ENCODE data around the gene TRPC4AP. TPM values are rescaled to one million over a fixed set of nuclear protein-coding genes. Genes with fewer than 3 reads are reported as not detected.

Gene TRPC4AP
- total and polyA plus RNA-seq, 7 donors: 24.0 to 61.8 (median 45.3) TPM

DNA sequence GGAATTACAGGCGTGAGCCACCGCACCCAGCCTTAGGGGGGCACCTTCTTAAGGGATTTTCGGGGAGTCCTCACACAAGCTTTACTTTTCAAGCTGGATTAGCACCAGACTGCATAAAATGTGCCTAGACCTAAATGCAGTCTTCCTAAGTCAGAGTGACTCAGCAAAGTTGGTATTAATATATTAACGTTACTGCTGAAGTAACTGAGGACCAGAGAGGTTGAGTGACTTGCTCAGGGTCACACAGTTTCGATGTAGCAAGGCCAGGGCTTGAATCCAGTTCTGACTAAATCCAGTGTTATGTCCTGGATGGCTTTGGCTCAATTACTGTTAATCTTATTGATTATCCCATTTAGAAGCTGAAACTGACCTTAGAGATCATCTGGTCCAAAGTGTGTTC is 41.1 kb upstream of the TRPC4AP start:
- WGBS, 2 donors: 92 to 94% methylated on average over 5 of the region's 5 CpGs
- no peaks in the 10 kb centered on the region for H3K4me1 ChIP-seq
- intact Hi-C loops (cut with DNase I): no loop called here
- no peak overlapping the region for H3K4me3 ChIP-seq
- H3K36me3 ChIP-seq: peaks cover 3 to 87% (median 41%) of the 10 kb centered on the region in 4 donors
- DNase-seq: no peak
- no peak for TF ChIP-seq POLR2AphosphoS5 (IDR thresholded peaks at IDR 0.05)
- TF ChIP-seq POLR2A (IDR thresholded peaks at IDR 0.05): no peak
- no peak for TF ChIP-seq EP300 (IDR thresholded peaks at IDR 0.05)
- TF ChIP-seq, protein P1, sequence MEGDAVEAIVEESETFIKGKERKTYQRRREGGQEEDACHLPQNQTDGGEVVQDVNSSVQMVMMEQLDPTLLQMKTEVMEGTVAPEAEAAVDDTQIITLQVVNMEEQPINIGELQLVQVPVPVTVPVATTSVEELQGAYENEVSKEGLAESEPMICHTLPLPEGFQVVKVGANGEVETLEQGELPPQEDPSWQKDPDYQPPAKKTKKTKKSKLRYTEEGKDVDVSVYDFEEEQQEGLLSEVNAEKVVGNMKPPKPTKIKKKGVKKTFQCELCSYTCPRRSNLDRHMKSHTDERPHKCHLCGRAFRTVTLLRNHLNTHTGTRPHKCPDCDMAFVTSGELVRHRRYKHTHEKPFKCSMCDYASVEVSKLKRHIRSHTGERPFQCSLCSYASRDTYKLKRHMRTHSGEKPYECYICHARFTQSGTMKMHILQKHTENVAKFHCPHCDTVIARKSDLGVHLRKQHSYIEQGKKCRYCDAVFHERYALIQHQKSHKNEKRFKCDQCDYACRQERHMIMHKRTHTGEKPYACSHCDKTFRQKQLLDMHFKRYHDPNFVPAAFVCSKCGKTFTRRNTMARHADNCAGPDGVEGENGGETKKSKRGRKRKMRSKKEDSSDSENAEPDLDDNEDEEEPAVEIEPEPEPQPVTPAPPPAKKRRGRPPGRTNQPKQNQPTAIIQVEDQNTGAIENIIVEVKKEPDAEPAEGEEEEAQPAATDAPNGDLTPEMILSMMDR (IDR thresholded peaks at IDR 0.05): no peak
- no peaks in the 10 kb centered on the region for H3K27me3 ChIP-seq
- H3K27ac ChIP-seq: no peak overlapping the region
- H3K9me3 ChIP-seq: no peaks in the 10 kb centered on the region

DNA sequence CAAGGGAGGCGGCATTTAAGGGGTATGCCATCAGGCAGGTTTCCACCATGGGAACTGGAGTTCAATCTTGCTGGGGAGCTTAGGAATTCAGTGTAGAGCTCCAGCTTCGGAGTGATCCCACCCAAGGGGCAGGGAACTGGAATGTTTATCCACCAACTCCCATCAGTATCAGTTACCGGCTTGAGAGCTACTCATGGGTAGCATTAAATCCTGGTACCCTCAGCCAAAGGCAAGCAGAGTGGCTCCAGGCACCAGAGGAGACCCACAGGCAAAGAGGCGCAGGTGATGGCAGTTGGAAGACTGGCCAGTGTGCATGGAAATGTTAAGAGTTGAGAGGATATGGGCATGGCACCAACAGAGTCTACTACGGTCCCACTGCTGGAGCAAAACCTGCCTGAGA is 40.4 kb upstream of the TRPC4AP start:
- 96 to 97% methylated on average over 5 of the region's 5 CpGs for WGBS, 2 donors
- Histone ChIP-seq H3K4me1 (no peaks in the 10 kb centered on the region), H3K27me3 (no peaks in the 10 kb centered on the region), H3K9me3 (no peaks in the 10 kb centered on the region), H3K4me3 (no peak overlapping the region), H3K27ac (no peak overlapping the region), H3K36me3 (peaks cover 3 to 80% (median 40%) of the 10 kb centered on the region in 4 donors)
- TF ChIP-seq POLR2AphosphoS5 (IDR thresholded peaks at IDR 0.05) (no peak), EP300 (IDR thresholded peaks at IDR 0.05) (no peak), POLR2A (IDR thresholded peaks at IDR 0.05) (no peak)
- TF ChIP-seq, protein P1 (IDR thresholded peaks at IDR 0.05): no peak
- no peak for DNase-seq
- intact Hi-C loops (cut with DNase I): no loop called here

DNA sequence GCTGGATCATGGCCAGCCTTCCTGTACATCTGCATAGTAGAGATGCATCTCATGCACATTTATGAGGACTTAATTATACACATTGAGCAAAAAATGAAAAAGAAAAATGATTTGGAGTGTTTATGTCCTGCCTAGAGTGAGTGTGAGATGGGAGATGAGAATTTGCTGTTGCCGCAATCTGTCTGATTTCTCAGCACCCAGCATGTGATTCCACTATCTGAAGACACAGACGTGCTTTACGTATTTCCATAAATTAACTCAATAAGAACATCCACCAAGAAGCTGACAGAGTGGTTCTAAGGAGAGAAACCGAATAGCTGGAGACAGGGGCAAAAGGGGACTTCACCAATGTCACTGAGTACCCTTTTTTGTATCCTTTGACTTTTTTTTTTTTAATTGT is 39.3 kb upstream of the TRPC4AP start:
- intact Hi-C loops (cut with DNase I): no loop called here
- TF ChIP-seq POLR2A (IDR thresholded peaks at IDR 0.05): no peak
- TF ChIP-seq, protein P1 (IDR thresholded peaks at IDR 0.05): no peak
- no peak for TF ChIP-seq EP300 (IDR thresholded peaks at IDR 0.05)
- no peak for TF ChIP-seq POLR2AphosphoS5 (IDR thresholded peaks at IDR 0.05)
- Histone ChIP-seq H3K36me3 (peaks cover 3 to 80% (median 32%) of the 10 kb centered on the region in 4 donors), H3K27me3 (no peaks in the 10 kb centered on the region), H3K4me1 (no peaks in the 10 kb centered on the region), H3K27ac (no peak overlapping the region), H3K9me3 (no peaks in the 10 kb centered on the region), H3K4me3 (no peak overlapping the region)
- WGBS, 2 donors: 92% methylated on average over 4 of the region's 4 CpGs
- DNase-seq: no peak

DNA sequence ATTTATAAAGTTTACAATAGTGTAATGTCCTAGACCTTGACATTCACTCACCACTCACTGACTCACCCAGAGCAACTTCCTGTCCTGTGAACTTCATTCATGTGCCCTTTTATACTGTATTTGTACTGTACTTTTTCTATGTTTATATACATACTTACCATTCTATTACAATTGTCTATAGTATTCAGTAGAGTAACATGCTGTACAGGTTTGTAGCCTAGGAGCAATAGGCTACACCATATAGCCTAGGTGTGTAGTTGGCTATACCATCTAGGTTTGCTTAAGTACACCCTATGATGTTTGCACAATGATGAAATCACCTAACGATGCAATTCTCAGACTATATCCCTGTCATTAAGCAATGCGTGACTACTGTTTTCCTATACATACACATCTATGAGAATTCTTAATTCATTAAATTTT is 37.1 kb upstream of the TRPC4AP start:
- DNase-seq: no peak
- TF ChIP-seq POLR2AphosphoS5 (IDR thresholded peaks at IDR 0.05) (no peak), EP300 (IDR thresholded peaks at IDR 0.05) (no peak), POLR2A (IDR thresholded peaks at IDR 0.05) (no peak)
- TF ChIP-seq, protein P1 (IDR thresholded peaks at IDR 0.05): no peak
- no peak overlapping the region for H3K27ac ChIP-seq
- H3K4me3 ChIP-seq: no peak overlapping the region
- intact Hi-C loops (cut with DNase I): no loop called here
- peaks cover 3 to 85% (median 39%) of the 10 kb centered on the region in 4 donors for H3K36me3 ChIP-seq
- WGBS, 2 donors: 17 to 68% methylated on average over 2 of the region's 2 CpGs
- H3K4me1 ChIP-seq: no peaks in the 10 kb centered on the region
- H3K27me3 ChIP-seq: no peaks in the 10 kb centered on the region
- H3K9me3 ChIP-seq: no peaks in the 10 kb centered on the region

DNA sequence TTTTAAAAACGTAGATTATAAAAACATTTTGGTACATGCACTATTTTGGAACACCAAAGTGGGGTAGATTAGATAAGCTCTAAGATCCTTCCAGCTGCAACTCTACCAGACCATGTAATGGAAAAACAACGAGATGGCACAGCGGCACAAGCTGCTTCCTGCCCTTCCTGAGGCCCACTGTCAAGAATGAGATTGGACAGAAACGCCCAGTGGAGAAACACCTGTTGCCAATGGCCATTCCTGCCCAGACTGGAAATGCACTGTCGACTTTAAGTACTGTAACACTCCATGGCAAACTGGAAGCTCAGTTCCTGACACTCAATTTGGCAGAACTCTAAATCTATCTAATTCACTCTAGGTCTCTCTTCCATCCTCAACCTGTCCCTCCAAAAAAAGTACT is 33.1 kb upstream of the TRPC4AP start:
- no peaks in the 10 kb centered on the region for H3K9me3 ChIP-seq
- H3K4me1 ChIP-seq: no peaks in the 10 kb centered on the region
- WGBS, 2 donors: 93 to 95% methylated on average over 5 of the region's 5 CpGs
- H3K36me3 ChIP-seq: peaks cover 12 to 89% (median 44%) of the 10 kb centered on the region in 4 donors
- intact Hi-C loops (cut with DNase I): no loop called here
- no peak overlapping the region for H3K27ac ChIP-seq
- no peak overlapping the region for H3K4me3 ChIP-seq
- TF ChIP-seq EP300 (IDR thresholded peaks at IDR 0.05): no peak
- TF ChIP-seq POLR2AphosphoS5 (IDR thresholded peaks at IDR 0.05): no peak
- no peak for TF ChIP-seq POLR2A (IDR thresholded peaks at IDR 0.05)
- TF ChIP-seq, protein P1 (IDR thresholded peaks at IDR 0.05): no peak
- DNase-seq: no peak
- H3K27me3 ChIP-seq: no peaks in the 10 kb centered on the region
